GM12873 (cell line): Measurements from ENCODE around the gene COL13A1.
A peak's percentile ranks its signal among the peaks of the same experiment; 100 is the strongest.

Experiments
- TF ChIP-seq, protein P1 (sequence below): IDR thresholded peaks from 2 replicates; pipeline ENCODE4 v1.5.1; 2012; ENCODE audit warnings: low read depth, mild to moderate bottlenecking, moderate library complexity, low read length, control low read depth; ENCODE audit not compliant: insufficient read depth; ENCODE audit errors: missing control alignments

The COL13A1 gene

DNA sequence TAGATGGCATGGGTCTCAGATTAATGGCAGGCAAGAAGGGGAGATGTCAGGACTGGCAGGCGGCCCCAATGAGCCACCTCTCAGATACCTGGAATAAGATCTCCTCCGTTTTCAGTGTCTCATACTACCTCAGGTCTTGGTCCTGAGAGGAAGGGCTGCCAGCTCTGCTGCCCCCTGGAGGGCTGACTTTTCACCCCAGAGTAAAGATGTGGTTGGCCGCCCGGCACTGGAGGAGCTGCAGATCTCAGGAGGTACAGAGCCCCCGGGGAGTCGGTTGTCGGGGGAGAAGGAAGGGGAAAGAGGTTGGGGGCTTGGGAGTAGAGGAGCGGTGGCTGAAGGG, 642 bp upstream of the COL13A1 start:
- TF ChIP-seq, protein P1, sequence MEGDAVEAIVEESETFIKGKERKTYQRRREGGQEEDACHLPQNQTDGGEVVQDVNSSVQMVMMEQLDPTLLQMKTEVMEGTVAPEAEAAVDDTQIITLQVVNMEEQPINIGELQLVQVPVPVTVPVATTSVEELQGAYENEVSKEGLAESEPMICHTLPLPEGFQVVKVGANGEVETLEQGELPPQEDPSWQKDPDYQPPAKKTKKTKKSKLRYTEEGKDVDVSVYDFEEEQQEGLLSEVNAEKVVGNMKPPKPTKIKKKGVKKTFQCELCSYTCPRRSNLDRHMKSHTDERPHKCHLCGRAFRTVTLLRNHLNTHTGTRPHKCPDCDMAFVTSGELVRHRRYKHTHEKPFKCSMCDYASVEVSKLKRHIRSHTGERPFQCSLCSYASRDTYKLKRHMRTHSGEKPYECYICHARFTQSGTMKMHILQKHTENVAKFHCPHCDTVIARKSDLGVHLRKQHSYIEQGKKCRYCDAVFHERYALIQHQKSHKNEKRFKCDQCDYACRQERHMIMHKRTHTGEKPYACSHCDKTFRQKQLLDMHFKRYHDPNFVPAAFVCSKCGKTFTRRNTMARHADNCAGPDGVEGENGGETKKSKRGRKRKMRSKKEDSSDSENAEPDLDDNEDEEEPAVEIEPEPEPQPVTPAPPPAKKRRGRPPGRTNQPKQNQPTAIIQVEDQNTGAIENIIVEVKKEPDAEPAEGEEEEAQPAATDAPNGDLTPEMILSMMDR, result peak; percentile 61

DNA sequence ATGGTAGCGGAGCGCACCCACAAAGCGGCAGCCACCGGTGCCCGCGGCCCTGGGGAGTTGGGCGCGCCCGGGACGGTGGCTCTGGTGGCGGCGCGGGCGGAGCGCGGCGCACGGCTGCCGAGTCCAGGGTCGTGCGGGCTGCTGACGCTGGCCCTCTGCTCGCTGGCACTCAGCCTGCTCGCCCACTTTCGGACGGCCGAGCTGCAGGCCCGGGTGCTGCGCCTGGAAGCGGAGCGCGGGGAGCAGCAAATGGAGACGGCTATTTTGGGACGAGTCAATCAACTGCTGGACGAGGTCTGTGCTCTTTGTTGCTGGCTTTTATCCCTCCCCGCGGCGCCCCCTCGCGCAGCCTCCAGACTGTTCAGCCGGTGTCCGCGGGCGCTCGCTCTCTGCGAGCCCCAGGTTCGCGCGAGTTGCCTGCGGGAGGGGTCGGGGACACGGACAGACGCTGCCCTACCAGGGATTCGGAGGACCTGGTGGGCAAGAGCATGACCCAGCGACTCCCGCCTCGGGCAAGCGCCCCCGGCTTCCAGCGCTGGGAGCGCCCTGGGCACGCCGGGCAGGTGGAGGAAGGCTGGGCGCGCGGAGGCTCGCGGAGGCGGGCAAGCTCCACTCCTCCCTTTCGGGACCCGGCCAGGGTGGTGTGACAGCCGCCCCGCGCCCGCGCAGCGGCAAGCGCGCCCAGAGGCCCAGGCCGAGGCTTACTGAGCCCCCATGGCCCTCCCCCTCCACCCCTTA, 887 bp downstream of the COL13A1 start:
- TF ChIP-seq, protein P1, result no peak

DNA sequence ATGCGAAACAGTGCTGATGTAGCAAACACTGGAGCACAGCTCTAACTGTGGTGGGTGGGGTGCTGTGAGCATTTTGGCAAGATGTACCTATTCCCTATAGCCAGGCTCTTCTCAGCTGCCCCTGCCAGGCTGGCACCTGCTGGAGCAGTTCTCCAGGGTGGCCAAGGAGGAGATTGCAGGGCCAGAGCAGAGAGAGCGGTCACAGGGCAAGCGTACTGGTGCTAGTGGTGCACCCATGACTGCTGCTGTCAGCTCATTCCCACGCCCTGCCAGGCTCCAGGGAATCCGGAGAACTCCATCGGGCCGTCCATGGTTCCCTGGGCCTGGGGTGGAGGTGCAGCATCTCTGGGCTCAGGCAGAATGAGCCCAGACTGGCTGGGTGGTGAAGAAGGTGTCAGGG, 2.1 kb downstream of the COL13A1 start:
- TF ChIP-seq, protein P1, result no peak

DNA sequence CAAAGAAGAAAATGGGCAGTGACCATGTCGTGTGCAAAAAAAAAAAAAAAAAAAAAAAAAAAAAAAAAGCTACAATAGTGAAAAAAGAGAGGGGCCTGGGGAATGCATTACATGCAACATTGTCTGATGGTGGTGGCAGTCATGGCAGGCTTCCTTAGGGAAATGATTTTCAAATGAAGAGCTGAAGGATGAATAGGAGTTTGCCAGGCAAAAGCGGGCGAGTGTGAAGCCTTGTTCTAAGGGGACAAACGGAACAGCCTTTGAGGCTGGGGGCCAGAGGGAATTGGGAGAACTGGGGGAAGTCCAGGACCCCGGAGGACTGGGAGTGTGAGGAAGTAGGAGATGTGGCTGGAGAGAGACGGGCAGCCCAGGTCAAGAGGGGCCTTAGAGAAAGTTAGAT, 3.1 kb downstream of the COL13A1 start:
- TF ChIP-seq, protein P1, result no peak

DNA sequence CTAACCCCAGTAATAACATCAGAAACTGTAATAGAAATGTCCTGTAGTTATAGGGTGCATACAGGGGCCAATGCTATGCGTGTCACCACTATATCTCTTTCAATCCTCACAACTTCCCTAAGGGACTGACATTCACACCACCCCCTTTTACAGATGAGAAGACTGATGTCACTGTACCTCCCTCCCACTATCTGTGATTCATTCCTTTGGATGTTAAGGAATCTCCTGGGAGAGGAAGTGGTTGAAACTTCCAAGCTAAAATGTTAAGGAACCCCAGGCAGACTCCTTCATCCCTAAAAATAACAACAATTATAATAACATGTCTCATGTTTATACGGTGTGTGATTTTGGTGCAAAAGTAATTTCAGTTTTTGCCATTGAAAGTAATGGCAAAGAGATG, 5.4 kb downstream of the COL13A1 start:
- TF ChIP-seq, protein P1, result no peak

DNA sequence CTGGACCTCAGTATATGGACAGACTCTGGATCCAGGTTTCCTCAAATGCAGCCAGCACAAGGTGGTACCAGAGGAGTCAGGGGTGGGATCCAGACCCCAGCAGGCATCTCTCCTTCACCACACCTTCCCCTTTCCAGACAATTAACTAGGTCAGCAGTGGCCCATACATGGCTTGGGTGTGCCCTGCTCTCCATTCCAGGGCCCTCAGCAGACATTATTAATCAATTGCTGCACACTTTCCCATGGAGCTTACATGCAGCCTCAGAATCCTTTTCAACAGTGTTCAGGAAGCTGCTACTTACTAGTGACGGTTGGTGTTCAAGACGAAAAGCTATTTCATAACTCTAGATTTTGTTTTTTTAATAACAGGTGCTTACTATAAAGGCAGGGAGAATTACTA, 6.0 kb downstream of the COL13A1 start:
- TF ChIP-seq, protein P1, result no peak

DNA sequence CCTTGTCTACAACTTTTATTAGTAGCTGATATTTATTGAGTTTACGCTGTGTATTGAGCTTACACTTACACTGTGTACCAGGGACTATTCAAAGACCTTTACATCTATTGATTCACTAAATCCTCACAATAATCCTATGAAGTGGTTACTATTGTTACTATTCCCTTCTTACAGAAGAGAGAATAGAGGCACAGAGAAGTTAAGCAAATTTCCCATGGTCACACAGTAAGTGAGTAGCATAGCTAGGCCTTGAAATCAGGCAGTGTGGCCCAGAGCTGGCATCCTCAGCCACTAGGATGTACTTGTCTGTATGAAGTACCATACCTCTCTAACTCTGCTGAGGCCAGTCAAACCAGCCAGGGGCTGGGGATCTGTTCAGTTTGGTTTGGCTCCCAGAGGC, 7.6 kb downstream of the COL13A1 start:
- TF ChIP-seq, protein P1, result no peak

DNA sequence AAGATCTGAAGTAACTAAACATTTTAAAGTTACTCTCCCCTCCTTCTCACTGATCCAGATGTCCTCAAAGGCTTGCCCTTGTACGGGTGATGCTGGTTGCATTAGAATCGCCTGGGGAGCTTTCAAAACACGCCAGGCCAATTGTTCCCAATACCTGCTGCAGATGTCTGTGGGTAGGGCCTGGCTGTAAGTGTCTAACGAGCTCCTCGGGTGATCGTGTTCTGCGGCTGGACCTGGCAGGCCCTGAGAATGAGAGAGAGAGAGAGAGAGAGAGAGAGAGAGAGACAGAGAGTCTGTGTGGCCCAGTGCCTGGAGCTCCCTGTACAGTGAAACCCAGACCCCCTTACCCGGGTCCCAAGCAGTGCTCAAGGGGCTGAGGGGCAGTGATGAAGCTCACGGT, 8.4 kb downstream of the COL13A1 start:
- TF ChIP-seq, protein P1, result no peak
